OCI-LY7 (cell line): ENCODE results near the gene GMPPA.

Source experiments
- EZH2phosphoT487 ChIP-seq: fragments of 200-600 bp; sonication (generic); IDR thresholded peaks from 2 replicates; pipeline ENCODE4 v1.6.1; 2018; ENCODE audit warnings: low read depth, borderline replicate concordance, mild to moderate bottlenecking, mixed run types, antibody characterized with exemption, low read length, moderate library complexity, mixed read lengths
- TF ChIP-seq, protein P1 (sequence below): fragments of 200-600 bp; sonication (generic); conservative IDR thresholded peaks from 2 replicates; pipeline ENCODE4 v1.5.1; 2014; ENCODE audit warnings: mild to moderate bottlenecking, antibody characterized with exemption, low read length, moderate library complexity, mixed read lengths

DNA sequence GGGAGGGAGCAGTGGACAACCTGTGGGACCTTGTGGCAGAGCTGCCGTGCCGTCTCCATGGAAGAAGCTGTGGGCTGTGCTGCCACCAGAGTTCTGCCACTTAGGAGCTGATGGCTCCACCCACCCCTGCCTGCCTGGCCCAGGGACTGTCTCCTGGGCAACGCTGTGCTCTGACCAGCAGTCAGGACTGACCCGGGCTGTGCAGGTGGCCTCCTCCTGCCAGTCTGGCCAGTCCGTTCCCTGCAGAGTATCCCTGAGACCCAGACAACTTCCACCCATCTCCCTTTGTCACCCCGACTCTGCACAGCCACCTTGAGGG is 28.3 kb downstream of the GMPPA start:
- TF ChIP-seq, protein P1, sequence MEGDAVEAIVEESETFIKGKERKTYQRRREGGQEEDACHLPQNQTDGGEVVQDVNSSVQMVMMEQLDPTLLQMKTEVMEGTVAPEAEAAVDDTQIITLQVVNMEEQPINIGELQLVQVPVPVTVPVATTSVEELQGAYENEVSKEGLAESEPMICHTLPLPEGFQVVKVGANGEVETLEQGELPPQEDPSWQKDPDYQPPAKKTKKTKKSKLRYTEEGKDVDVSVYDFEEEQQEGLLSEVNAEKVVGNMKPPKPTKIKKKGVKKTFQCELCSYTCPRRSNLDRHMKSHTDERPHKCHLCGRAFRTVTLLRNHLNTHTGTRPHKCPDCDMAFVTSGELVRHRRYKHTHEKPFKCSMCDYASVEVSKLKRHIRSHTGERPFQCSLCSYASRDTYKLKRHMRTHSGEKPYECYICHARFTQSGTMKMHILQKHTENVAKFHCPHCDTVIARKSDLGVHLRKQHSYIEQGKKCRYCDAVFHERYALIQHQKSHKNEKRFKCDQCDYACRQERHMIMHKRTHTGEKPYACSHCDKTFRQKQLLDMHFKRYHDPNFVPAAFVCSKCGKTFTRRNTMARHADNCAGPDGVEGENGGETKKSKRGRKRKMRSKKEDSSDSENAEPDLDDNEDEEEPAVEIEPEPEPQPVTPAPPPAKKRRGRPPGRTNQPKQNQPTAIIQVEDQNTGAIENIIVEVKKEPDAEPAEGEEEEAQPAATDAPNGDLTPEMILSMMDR, result no peak
- TF ChIP-seq EZH2phosphoT487, result no peak
